A549 (cell line): ENCODE measurements around the gene PCARE.

ENCODE experiments used
- CHD2 ChIP-seq: fragments of 150-350 bp; IDR thresholded peaks from 2 replicates; pipeline ENCODE4 v1.6.1; 2014; ENCODE audit warnings: low read length; ENCODE audit not compliant: partially characterized antibody
- CTCF ChIP-seq: fragments of >200 bp; sonication (Bioruptor Twin); formaldehyde crosslinking; IDR thresholded peaks from 3 replicates; pipeline ENCODE4 v1.5.1; 2016
- EHMT2 ChIP-seq: fragments of 200-600 bp; sonication (generic); IDR thresholded peaks from 2 replicates; pipeline ENCODE4 v1.6.1; 2016; ENCODE audit warnings: antibody characterized with exemption, low read depth, mild to moderate bottlenecking, moderate library complexity
- EP300 ChIP-seq, 2 experiments: fragments of >200 bp; sonication (Bioruptor Twin); formaldehyde crosslinking; IDR thresholded peaks; 2 replicates in 1 of 2; 3 replicates in 1 of 2; pipeline ENCODE4 v1.6.1; 2016 to 2017
- MAFK ChIP-seq: fragments of 450-650 bp; IDR thresholded peaks from 2 replicates; pipeline ENCODE4 v1.6.1; 2014; ENCODE audit not compliant: partially characterized antibody
- PHF8 ChIP-seq: fragments of 200-600 bp; sonication (generic); IDR thresholded peaks from 2 replicates; pipeline ENCODE4 v1.6.1; 2016; ENCODE audit warnings: low read depth, mild to moderate bottlenecking, antibody characterized with exemption, moderate library complexity, borderline replicate concordance
- POLR2A ChIP-seq: IDR thresholded peaks from 2 replicates; pipeline ENCODE4 v1.6.1; 2012; ENCODE audit warnings: mild to moderate bottlenecking, low read length
- RFX5 ChIP-seq: fragments of 450-650 bp; IDR thresholded peaks from 2 replicates; pipeline ENCODE4 v1.7.1; 2014; ENCODE audit warnings: antibody characterized with exemption, mild to moderate bottlenecking, moderate library complexity
- SMC3 ChIP-seq: fragments of >200 bp; sonication (Bioruptor Twin); formaldehyde crosslinking; IDR thresholded peaks from 3 replicates; pipeline ENCODE4 v1.6.1; 2018; ENCODE audit warnings: inconsistent platforms
- ZC3H11A ChIP-seq: fragments of 450-650 bp; IDR thresholded peaks from 2 replicates; pipeline ENCODE4 v1.6.1; 2014; ENCODE audit warnings: antibody characterized with exemption, mild to moderate bottlenecking
- ZFP36 ChIP-seq: fragments of 450-650 bp; IDR thresholded peaks from 2 replicates; pipeline ENCODE4 v1.6.1; 2014; ENCODE audit warnings: borderline replicate concordance; ENCODE audit not compliant: partially characterized antibody
- TF ChIP-seq, protein P1 (sequence below): fragments of 200-600 bp; sonication (generic); IDR thresholded peaks from 2 replicates; pipeline ENCODE4 v1.6.1; 2016; ENCODE audit warnings: antibody characterized with exemption, mild to moderate bottlenecking, moderate library complexity
- TF ChIP-seq, protein P2 (sequence below): IDR thresholded peaks from 2 replicates; pipeline ENCODE4 v1.6.1; 2012

DNA sequence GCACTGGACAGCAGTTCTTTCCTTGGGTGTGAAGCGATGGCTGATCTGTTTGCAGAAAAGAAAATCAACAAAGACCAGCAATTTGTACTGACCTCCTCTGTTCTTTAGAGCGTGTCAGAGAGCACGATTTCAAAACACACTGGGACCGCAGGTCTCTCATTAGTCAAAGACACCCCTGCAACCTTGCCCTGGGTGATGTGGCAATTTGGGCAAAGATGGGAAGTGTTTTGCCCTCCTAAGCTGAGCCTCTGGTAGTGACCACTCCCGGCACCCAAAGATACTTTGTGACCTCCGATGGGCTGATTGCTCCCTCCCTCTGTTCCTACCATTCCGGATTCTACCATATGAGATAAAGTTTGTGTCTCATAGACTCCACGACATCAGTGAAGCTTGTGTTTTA is 22.6 kb upstream of the PCARE start:
- TF ChIP-seq CTCF, result no peak
- no peak for TF ChIP-seq SMC3
- no peak for TF ChIP-seq ZC3H11A
- TF ChIP-seq, protein P1, sequence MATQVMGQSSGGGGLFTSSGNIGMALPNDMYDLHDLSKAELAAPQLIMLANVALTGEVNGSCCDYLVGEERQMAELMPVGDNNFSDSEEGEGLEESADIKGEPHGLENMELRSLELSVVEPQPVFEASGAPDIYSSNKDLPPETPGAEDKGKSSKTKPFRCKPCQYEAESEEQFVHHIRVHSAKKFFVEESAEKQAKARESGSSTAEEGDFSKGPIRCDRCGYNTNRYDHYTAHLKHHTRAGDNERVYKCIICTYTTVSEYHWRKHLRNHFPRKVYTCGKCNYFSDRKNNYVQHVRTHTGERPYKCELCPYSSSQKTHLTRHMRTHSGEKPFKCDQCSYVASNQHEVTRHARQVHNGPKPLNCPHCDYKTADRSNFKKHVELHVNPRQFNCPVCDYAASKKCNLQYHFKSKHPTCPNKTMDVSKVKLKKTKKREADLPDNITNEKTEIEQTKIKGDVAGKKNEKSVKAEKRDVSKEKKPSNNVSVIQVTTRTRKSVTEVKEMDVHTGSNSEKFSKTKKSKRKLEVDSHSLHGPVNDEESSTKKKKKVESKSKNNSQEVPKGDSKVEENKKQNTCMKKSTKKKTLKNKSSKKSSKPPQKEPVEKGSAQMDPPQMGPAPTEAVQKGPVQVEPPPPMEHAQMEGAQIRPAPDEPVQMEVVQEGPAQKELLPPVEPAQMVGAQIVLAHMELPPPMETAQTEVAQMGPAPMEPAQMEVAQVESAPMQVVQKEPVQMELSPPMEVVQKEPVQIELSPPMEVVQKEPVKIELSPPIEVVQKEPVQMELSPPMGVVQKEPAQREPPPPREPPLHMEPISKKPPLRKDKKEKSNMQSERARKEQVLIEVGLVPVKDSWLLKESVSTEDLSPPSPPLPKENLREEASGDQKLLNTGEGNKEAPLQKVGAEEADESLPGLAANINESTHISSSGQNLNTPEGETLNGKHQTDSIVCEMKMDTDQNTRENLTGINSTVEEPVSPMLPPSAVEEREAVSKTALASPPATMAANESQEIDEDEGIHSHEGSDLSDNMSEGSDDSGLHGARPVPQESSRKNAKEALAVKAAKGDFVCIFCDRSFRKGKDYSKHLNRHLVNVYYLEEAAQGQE, result no peak
- no peak for TF ChIP-seq ZFP36
- TF ChIP-seq CHD2, result no peak
- TF ChIP-seq MAFK, result no peak
- TF ChIP-seq, protein P2, sequence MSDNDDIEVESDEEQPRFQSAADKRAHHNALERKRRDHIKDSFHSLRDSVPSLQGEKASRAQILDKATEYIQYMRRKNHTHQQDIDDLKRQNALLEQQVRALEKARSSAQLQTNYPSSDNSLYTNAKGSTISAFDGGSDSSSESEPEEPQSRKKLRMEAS, result no peak
- TF ChIP-seq POLR2A, result no peak
- TF ChIP-seq EP300 (IDR thresholded peaks at IDR 0.05), result no peak
- TF ChIP-seq PHF8, result no peak
- TF ChIP-seq EHMT2, result no peak
- TF ChIP-seq RFX5, result no peak
